ENCODE results near the gene DEAF1.

Gene DEAF1

GRCh38 chr11:620935-621814 is 73.8 kb downstream of the DEAF1 start:
- no peak for DNase-seq

- no peak for DNase-seq
These were observed 74.8 kb downstream of the DEAF1 start for GRCh38 chr11:620201-620600.

GRCh38 chr11:619628-620050 is 75.4 kb downstream of the DEAF1 start:
- DNase-seq: no peak

GRCh38 chr11:618856-619627 is 76.0 kb downstream of the DEAF1 start:
- no peak for DNase-seq

GRCh38 chr11:617912-618682 is 76.9 kb downstream of the DEAF1 start:
- DNase-seq: no peak

- DNase-seq: no peak
These were observed 77.7 kb downstream of the DEAF1 start for GRCh38 chr11:617199-617911.

- DNase-seq: no peak
These were observed 78.5 kb downstream of the DEAF1 start for GRCh38 chr11:616320-617198.

- peak; percentile 72 for DNase-seq
These were observed 79.3 kb downstream of the DEAF1 start, which contains the start of gene IRF7 for GRCh38 chr11:615504-616319. TSS of gene IRF7 (minus strand) at chr11:615950. CDS start at chr11:615364, 586 bp downstream.

- no peak for DNase-seq
These were observed 80.2 kb downstream of the DEAF1 start for GRCh38 chr11:614623-615503.

GRCh38 chr11:614021-614622 is 80.9 kb downstream of the DEAF1 start:
- DNase-seq: no peak

GRCh38 chr11:613369-613968 is 81.6 kb downstream of the DEAF1 start:
- DNase-seq: no peak

GRCh38 chr11:612961-613300 is 82.1 kb downstream of the DEAF1 start:
- DNase-seq: no peak

- DNase-seq: peak; percentile 6
These were observed 82.6 kb downstream of the DEAF1 start for GRCh38 chr11:612201-612960.

- DNase-seq: no peak
These were observed 83.7 kb downstream of the DEAF1 start for GRCh38 chr11:611001-611996.

- no peak for DNase-seq
These were observed 84.7 kb downstream of the DEAF1 start for GRCh38 chr11:610146-610801.

GRCh38 chr11:609341-609811 is 85.6 kb downstream of the DEAF1 start:
- DNase-seq: no peak
